NB4 (cell line): ENCODE results near the gene PLEKHG4B.

ENCODE experiments used
- POLR2A ChIP-seq: IDR thresholded peaks from 2 replicates; pipeline ENCODE4 v1.6.1; 2011; ENCODE audit warnings: mild to moderate bottlenecking; ENCODE audit not compliant: insufficient read length; ENCODE audit errors: extremely low read depth
- TF ChIP-seq, protein P1 (sequence below): IDR thresholded peaks from one replicate; pipeline ENCODE4 v1.5.1; 2012; ENCODE audit warnings: low read depth, low read length

DNA sequence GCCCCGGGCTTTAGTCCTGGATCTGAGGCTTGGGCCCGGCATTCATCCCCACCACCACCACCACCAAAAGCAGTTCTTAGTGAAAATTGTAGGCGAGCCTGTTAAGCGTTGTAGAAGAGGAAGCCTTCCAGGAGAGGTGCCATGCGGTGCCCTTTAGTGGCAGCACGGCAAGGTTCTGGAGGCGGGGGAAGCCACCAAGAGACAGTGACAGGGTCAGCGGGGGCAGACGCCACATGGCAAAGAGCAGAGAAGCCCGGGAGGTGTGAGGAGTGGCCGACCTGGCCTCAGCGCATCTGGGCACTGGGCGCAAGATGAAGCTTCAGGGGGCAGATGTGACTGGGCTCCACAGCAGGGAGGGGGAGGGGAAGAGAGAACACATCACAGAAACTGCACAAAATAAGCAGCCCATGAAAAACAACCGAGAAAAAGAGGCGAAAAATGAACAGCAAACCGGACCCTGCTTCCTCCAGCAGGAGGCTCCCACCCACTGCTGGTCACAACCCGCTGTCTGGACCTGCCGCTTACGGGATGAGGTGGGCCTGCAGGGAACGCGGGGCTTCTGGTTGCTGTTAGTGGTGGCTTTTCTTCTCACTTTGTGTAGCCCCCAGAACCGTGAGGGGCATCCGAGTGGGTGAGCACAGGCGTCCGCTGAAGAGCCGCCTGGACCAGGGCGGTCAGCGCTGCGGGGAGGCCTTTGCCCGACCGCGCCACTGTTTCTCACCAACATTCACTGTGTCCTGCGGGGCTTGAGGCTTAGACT lies 103.6 kb downstream of the PLEKHG4B start:
- TF ChIP-seq, protein P1, sequence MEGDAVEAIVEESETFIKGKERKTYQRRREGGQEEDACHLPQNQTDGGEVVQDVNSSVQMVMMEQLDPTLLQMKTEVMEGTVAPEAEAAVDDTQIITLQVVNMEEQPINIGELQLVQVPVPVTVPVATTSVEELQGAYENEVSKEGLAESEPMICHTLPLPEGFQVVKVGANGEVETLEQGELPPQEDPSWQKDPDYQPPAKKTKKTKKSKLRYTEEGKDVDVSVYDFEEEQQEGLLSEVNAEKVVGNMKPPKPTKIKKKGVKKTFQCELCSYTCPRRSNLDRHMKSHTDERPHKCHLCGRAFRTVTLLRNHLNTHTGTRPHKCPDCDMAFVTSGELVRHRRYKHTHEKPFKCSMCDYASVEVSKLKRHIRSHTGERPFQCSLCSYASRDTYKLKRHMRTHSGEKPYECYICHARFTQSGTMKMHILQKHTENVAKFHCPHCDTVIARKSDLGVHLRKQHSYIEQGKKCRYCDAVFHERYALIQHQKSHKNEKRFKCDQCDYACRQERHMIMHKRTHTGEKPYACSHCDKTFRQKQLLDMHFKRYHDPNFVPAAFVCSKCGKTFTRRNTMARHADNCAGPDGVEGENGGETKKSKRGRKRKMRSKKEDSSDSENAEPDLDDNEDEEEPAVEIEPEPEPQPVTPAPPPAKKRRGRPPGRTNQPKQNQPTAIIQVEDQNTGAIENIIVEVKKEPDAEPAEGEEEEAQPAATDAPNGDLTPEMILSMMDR: no peak
- TF ChIP-seq POLR2A: no peak
